ENCODE measurements around the gene CRYBB1. TPM values are rescaled to one million over a fixed set of nuclear protein-coding genes. Genes with fewer than 3 reads are reported as not detected.

CRYBB1 gene
- total and polyA plus RNA-seq, 5 donors, result 0.25 to 1.3 (median 0.91) TPM

DNA sequence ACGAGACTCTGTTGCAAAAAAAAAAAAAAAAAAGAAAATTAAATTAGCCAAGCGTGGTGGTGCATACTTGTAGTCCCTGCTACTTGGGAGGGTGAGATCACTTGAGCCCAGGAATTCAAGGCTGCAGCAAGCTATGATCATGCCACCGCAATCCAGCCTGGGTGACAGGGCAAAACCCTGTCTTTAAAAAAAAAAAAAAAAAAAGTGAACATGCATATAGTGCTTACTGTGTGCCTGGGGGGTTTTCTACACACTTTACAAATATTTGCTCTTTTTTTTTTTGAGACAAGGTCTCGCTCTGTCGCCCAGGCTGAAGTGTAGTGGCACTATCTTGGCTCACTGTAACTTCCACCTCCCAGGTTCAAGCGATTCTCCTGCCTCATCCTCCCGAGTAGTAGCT lies 40.7 kb downstream of the CRYBB1 start:
- intact Hi-C loops (cut with DNase I), result no loop called here
- ATAC-seq, result no peak
- H3K9me3 ChIP-seq (ENCODE audit: control insufficient read depth, low read length), result no peaks in the 10 kb centered on the region
- no peaks in the 10 kb centered on the region for H3K27me3 ChIP-seq (ENCODE audit: control insufficient read depth, insufficient read depth)
- over 99% methylated on average over 7 of the region's 7 CpGs for WGBS
- H3K4me3 ChIP-seq (ENCODE audit: low read length), result no peak overlapping the region
- H3K27ac ChIP-seq (ENCODE audit: low read length), result no peak overlapping the region
- no peak for DNase-seq
- H3K4me1 ChIP-seq (ENCODE audit: control insufficient read depth, insufficient read depth, low read length), result peaks cover 2% of the 10 kb centered on the region

- Histone ChIP-seq H3K4me3 (ENCODE audit: low read length) (no peak overlapping the region), H3K4me1 (ENCODE audit: control insufficient read depth, insufficient read depth, low read length) (peaks cover 2% of the 10 kb centered on the region)
Observed at GRCh38 chr22:26576026-26576680, 41.7 kb downstream of the CRYBB1 start.

GRCh38 chr22:26574001-26574723 lies 43.7 kb downstream of the CRYBB1 start:
- DNase-seq (no peak), ATAC-seq (no peak)
- Histone ChIP-seq H3K27me3 (ENCODE audit: control insufficient read depth, insufficient read depth) (no peaks in the 10 kb centered on the region), H3K9me3 (ENCODE audit: control insufficient read depth, low read length) (no peaks in the 10 kb centered on the region), H3K4me3 (ENCODE audit: low read length) (no peak overlapping the region), H3K4me1 (ENCODE audit: control insufficient read depth, insufficient read depth, low read length) (peaks cover 5% of the 10 kb centered on the region), H3K27ac (ENCODE audit: low read length) (no peak overlapping the region)
- intact Hi-C loops (cut with DNase I), result no loop called here
- WGBS, result 81% methylated on average over 7 of the region's 7 CpGs

More at GRCh38 chr22:26576026-26576680, 41.7 kb downstream of the CRYBB1 start:
- no peaks in the 10 kb centered on the region for H3K9me3 ChIP-seq (ENCODE audit: control insufficient read depth, low read length)
- ATAC-seq (no peak), DNase-seq (no peak)
- no peaks in the 10 kb centered on the region for H3K27me3 ChIP-seq (ENCODE audit: control insufficient read depth, insufficient read depth)
- H3K27ac ChIP-seq (ENCODE audit: low read length), result no peak overlapping the region
- intact Hi-C loops (cut with DNase I), result no loop called here
- 36% methylated on average over 8 of the region's 8 CpGs for WGBS

GRCh38 chr22:26573026-26573662 lies 44.7 kb downstream of the CRYBB1 start:
- WGBS, result 45% methylated on average over 10 of the region's 10 CpGs
- Histone ChIP-seq H3K27me3 (ENCODE audit: control insufficient read depth, insufficient read depth) (no peaks in the 10 kb centered on the region), H3K4me1 (ENCODE audit: control insufficient read depth, insufficient read depth, low read length) (peaks cover 6% of the 10 kb centered on the region), H3K27ac (ENCODE audit: low read length) (no peak overlapping the region), H3K4me3 (ENCODE audit: low read length) (no peak overlapping the region), H3K9me3 (ENCODE audit: control insufficient read depth, low read length) (no peaks in the 10 kb centered on the region)
- intact Hi-C loops (cut with DNase I), result no loop called here
- DNase-seq (peak; percentile 64 to 86 (median 85)), ATAC-seq (peak; percentile 59 to 88)

GRCh38 chr22:26570864-26571525 lies 46.8 kb downstream of the CRYBB1 start:
- DNase-seq (peak in 2 of 3 donors; percentile 52 to 64), ATAC-seq (peak; percentile 47 to 72)
- intact Hi-C loops (cut with DNase I), result no loop called here
- no peak overlapping the region for H3K4me3 ChIP-seq (ENCODE audit: low read length)
- H3K27me3 ChIP-seq (ENCODE audit: control insufficient read depth, insufficient read depth), result no peaks in the 10 kb centered on the region
- H3K9me3 ChIP-seq (ENCODE audit: control insufficient read depth, low read length), result no peaks in the 10 kb centered on the region
- 76% methylated on average over 13 of the region's 13 CpGs for WGBS
- no peak overlapping the region for H3K27ac ChIP-seq (ENCODE audit: low read length)
- peaks cover 10% of the 10 kb centered on the region for H3K4me1 ChIP-seq (ENCODE audit: control insufficient read depth, insufficient read depth, low read length)

DNA sequence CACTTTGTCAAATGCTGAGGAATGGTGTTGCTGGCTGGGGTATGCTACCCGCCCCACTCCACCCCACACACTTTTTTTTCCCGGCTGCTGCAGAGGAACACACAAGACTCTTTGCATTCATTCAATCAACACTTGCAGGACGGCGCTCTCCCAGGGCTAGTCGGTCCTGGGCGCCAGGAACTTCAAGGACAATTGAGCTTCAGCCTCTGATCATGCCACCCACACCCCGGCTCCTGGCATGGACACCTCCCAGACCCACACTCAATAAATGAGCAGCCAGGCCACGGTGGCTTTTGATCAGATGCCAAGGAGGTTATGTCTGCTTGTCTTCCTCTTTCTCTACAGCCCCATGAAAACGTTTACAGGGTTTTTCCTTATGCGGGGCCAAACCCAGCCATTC lies 47.7 kb downstream of the CRYBB1 start:
- ATAC-seq (peak; percentile 11 to 46), DNase-seq (peak in 2 of 3 donors; percentile 51 to 56)
- Histone ChIP-seq H3K27me3 (ENCODE audit: control insufficient read depth, insufficient read depth) (no peaks in the 10 kb centered on the region), H3K4me3 (ENCODE audit: low read length) (no peak overlapping the region), H3K4me1 (ENCODE audit: control insufficient read depth, insufficient read depth, low read length) (peaks cover 10% of the 10 kb centered on the region), H3K9me3 (ENCODE audit: control insufficient read depth, low read length) (no peaks in the 10 kb centered on the region), H3K27ac (ENCODE audit: low read length) (peak overlapping the region; percentile 0)
- WGBS, result 27% methylated on average over 10 of the region's 10 CpGs
- intact Hi-C loops (cut with DNase I), result no loop called here

DNA sequence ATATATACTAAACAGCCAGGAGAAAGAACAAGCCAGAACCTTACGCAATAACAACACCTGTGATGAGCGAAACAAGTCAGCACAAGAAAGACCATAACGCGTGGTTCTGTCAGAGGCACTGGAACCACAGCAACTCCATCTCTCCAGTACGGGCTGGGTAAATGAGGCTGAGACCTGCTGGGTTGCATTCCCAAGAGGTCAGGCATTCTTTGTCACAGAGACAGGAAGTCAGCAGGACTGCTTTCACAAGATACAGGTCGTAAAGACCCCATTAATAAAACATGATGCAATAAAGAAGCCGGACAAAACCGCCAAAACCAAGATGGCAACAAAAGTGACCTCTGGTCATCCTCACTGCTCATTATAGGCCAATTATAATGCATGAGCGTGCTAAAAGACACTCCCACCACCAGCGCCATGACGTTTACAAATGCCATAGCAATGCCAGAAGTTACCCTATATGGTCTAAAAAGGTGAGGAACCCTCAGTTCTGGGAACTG lies 49.6 kb downstream of the CRYBB1 start:
- Histone ChIP-seq H3K4me1 (ENCODE audit: control insufficient read depth, insufficient read depth, low read length) (peaks cover 10% of the 10 kb centered on the region), H3K4me3 (ENCODE audit: low read length) (no peak overlapping the region), H3K27ac (ENCODE audit: low read length) (no peak overlapping the region), H3K9me3 (ENCODE audit: control insufficient read depth, low read length) (no peaks in the 10 kb centered on the region), H3K27me3 (ENCODE audit: control insufficient read depth, insufficient read depth) (no peaks in the 10 kb centered on the region)
- intact Hi-C loops (cut with DNase I), result no loop called here
- WGBS, result 65% methylated on average over 11 of the region's 11 CpGs
- no peak for DNase-seq
- ATAC-seq, result no peak

DNA sequence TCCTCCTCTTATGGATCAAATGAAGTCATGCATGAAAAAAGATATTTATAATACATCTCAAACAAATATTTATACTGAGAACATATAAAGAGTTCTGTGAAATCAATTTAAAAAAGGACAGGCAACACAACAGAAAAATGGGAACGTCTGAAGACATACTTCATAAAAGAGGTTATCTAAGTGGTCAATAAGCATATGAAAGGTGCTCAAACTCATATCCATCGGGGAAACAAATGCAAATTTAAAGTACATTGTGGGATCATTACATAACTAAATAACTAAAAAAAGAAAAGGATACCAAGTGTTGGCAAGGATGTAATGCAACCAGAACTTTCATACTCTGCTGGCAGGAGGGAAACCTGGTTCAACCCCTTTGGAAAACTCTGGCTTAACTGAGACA lies 50.2 kb downstream of the CRYBB1 start:
- peaks cover 10% of the 10 kb centered on the region for H3K4me1 ChIP-seq (ENCODE audit: control insufficient read depth, insufficient read depth, low read length)
- no peak for DNase-seq
- WGBS, result 68% methylated on average over 2 of the region's 2 CpGs
- H3K27ac ChIP-seq (ENCODE audit: low read length), result no peak overlapping the region
- no peak for ATAC-seq
- no peaks in the 10 kb centered on the region for H3K27me3 ChIP-seq (ENCODE audit: control insufficient read depth, insufficient read depth)
- no peak overlapping the region for H3K4me3 ChIP-seq (ENCODE audit: low read length)
- no peaks in the 10 kb centered on the region for H3K9me3 ChIP-seq (ENCODE audit: control insufficient read depth, low read length)
- intact Hi-C loops (cut with DNase I), result no loop called here

GRCh38 chr22:26566994-26567393 lies 50.8 kb downstream of the CRYBB1 start:
- ATAC-seq (no peak), DNase-seq (no peak)
- Histone ChIP-seq H3K4me1 (ENCODE audit: control insufficient read depth, insufficient read depth, low read length) (peaks cover 10% of the 10 kb centered on the region), H3K27me3 (ENCODE audit: control insufficient read depth, insufficient read depth) (no peaks in the 10 kb centered on the region), H3K4me3 (ENCODE audit: low read length) (no peak overlapping the region), H3K27ac (ENCODE audit: low read length) (no peak overlapping the region), H3K9me3 (ENCODE audit: control insufficient read depth, low read length) (no peaks in the 10 kb centered on the region)
- WGBS, result 97% methylated on average over 3 of the region's 3 CpGs
- intact Hi-C loops (cut with DNase I), result no loop called here

GRCh38 chr22:26565889-26566288 lies 51.9 kb downstream of the CRYBB1 start:
- ATAC-seq, result no peak
- Histone ChIP-seq H3K4me3 (ENCODE audit: low read length) (no peak overlapping the region), H3K27ac (ENCODE audit: low read length) (no peak overlapping the region), H3K27me3 (ENCODE audit: control insufficient read depth, insufficient read depth) (no peaks in the 10 kb centered on the region), H3K9me3 (ENCODE audit: control insufficient read depth, low read length) (no peaks in the 10 kb centered on the region), H3K4me1 (ENCODE audit: control insufficient read depth, insufficient read depth, low read length) (peaks cover 10% of the 10 kb centered on the region)
- intact Hi-C loops (cut with DNase I), result no loop called here
- WGBS, result 78% methylated on average over 8 of the region's 8 CpGs
- DNase-seq, result no peak

GRCh38 chr22:26565181-26565580 lies 52.6 kb downstream of the CRYBB1 start:
- ATAC-seq, result no peak
- Histone ChIP-seq H3K9me3 (ENCODE audit: control insufficient read depth, low read length) (no peaks in the 10 kb centered on the region), H3K27me3 (ENCODE audit: control insufficient read depth, insufficient read depth) (no peaks in the 10 kb centered on the region), H3K27ac (ENCODE audit: low read length) (no peak overlapping the region), H3K4me1 (ENCODE audit: control insufficient read depth, insufficient read depth, low read length) (peaks cover 5% of the 10 kb centered on the region), H3K4me3 (ENCODE audit: low read length) (no peak overlapping the region)
- 94% methylated on average over 6 of the region's 6 CpGs for WGBS
- intact Hi-C loops (cut with DNase I), result no loop called here
- DNase-seq, result no peak
